Osteocyte (in vitro differentiated cells): ENCODE measurements around the gene NSMF. TPM values are rescaled to one million over a fixed set of nuclear protein-coding genes. Genes with fewer than 3 reads are reported as not detected.
"Not testable (repeated sequence)": the region's sequence is repeated elsewhere in the genome, so short reads cannot be mapped to it uniquely, and the experiment has no call there.

ENCODE experiments used
- DNase-seq: peaks from one replicate; pipeline ENCODE4 v3.0.0; 2021; ENCODE audit warnings: mixed read lengths; ENCODE audit not compliant: unreplicated experiment; ENCODE audit errors: extremely low spot score
- H3K27ac Mint-ChIP-seq: one replicate; pipeline ENCODE4 v1.8.0; 2021; ENCODE audit warnings: mild to moderate bottlenecking, mixed read lengths; ENCODE audit not compliant: unreplicated experiment
- H3K27me3 Mint-ChIP-seq: one replicate; pipeline ENCODE4 v1.8.0; 2021; ENCODE audit warnings: mixed read lengths; ENCODE audit not compliant: unreplicated experiment
- H3K36me3 Mint-ChIP-seq: one replicate; pipeline ENCODE4 v1.8.0; 2021; ENCODE audit warnings: mixed read lengths; ENCODE audit not compliant: unreplicated experiment
- H3K4me1 Mint-ChIP-seq: one replicate; pipeline ENCODE4 v1.8.0; 2021; ENCODE audit warnings: mixed read lengths; ENCODE audit not compliant: unreplicated experiment
- H3K4me3 Mint-ChIP-seq: one replicate; pipeline ENCODE4 v1.8.0; 2021; ENCODE audit warnings: mild to moderate bottlenecking, moderate library complexity, mixed read lengths; ENCODE audit not compliant: unreplicated experiment
- H3K9me3 Mint-ChIP-seq: one replicate; pipeline ENCODE4 v1.8.0; 2021; ENCODE audit warnings: mixed read lengths; ENCODE audit not compliant: unreplicated experiment
- total RNA-seq: library from RNA; stranded (reverse); gene quantifications from 2 replicates; pipeline ENCODE4 v1.2.1, GENCODE V29; 2021
- TF ChIP-seq, protein P1 (sequence below): fragments of 200-600 bp; sonication (generic); IDR thresholded peaks from 2 replicates; pipeline ENCODE4 v1.5.0; 2021; ENCODE audit warnings: antibody characterized with exemption, mild to moderate bottlenecking, moderate library complexity

The NSMF gene
- total RNA-seq, 1 donor from 2014 or later = 103 TPM

DNA sequence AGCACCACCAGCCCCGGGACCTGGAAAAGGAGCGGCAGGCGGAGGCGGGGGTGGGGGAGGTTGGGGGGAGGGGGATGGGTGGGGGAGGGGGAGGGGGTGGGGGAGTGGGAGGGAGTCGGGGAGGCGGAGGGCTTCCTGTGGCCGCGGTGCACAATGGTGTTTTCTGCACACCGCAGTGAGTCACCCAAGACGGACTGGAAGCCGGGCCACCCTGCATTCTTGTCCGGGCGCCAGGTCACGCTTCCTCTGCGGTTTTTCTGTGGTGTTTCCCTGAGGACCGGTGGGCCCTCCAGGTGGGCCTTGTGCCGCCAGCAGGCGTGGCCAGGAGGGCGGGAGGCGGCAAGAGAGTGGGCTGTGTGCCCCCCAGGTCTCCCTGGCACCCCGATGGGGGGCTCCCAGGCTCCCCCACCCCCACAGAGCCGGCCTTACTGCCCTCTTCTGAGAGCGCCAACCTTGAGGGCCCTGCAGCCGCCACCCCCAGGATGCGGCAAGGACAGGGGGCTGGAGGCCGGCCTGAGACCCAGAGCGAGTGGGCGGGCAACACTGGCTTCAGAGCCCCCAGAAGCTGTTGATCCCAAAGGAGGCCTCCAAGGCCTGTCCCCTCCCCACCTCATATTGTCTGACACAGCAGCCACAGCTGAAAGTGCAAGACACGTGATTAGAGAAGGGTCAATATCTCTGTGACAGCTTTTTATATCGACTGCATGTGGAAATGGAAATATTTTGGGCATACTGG lies 47.3 kb downstream of the NSMF start:
- Mint-ChIP-seq H3K4me3 (no peak overlapping the region), H3K27ac (peak overlapping the region; percentile 23), H3K36me3 (no peaks in the 10 kb centered on the region), H3K27me3 (no peaks in the 10 kb centered on the region), H3K9me3 (no peaks in the 10 kb centered on the region), H3K4me1 (peaks cover 31% of the 10 kb centered on the region)
- TF ChIP-seq, protein P1, sequence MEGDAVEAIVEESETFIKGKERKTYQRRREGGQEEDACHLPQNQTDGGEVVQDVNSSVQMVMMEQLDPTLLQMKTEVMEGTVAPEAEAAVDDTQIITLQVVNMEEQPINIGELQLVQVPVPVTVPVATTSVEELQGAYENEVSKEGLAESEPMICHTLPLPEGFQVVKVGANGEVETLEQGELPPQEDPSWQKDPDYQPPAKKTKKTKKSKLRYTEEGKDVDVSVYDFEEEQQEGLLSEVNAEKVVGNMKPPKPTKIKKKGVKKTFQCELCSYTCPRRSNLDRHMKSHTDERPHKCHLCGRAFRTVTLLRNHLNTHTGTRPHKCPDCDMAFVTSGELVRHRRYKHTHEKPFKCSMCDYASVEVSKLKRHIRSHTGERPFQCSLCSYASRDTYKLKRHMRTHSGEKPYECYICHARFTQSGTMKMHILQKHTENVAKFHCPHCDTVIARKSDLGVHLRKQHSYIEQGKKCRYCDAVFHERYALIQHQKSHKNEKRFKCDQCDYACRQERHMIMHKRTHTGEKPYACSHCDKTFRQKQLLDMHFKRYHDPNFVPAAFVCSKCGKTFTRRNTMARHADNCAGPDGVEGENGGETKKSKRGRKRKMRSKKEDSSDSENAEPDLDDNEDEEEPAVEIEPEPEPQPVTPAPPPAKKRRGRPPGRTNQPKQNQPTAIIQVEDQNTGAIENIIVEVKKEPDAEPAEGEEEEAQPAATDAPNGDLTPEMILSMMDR = no peak
- DNase-seq = no peak

DNA sequence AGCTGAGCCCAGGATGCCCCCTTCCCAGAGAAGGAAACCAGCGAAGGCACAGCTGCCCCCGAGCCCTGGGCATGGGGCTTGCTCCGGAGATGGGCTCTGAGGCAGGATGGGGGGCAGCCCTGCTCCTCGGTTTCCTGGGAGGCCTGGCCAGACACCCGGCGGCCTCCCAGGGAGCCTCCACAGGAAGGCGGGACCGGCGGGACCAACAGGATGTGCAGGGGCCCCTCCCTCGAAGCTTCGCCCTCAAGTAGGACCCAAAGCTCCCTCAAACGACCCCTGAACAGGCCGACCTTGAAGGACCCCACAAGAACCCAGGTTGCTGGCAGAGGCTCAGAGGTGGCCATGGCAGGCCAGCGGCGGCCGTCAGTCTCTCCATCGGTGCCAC lies 47.9 kb downstream of the NSMF start:
- no peaks in the 10 kb centered on the region for H3K36me3 Mint-ChIP-seq
- H3K9me3 Mint-ChIP-seq = no peaks in the 10 kb centered on the region
- H3K27ac Mint-ChIP-seq = no peak overlapping the region
- peaks cover 31% of the 10 kb centered on the region for H3K4me1 Mint-ChIP-seq
- DNase-seq = no peak
- H3K27me3 Mint-ChIP-seq = no peaks in the 10 kb centered on the region
- TF ChIP-seq, protein P1 = no peak
- H3K4me3 Mint-ChIP-seq = no peak overlapping the region

DNA sequence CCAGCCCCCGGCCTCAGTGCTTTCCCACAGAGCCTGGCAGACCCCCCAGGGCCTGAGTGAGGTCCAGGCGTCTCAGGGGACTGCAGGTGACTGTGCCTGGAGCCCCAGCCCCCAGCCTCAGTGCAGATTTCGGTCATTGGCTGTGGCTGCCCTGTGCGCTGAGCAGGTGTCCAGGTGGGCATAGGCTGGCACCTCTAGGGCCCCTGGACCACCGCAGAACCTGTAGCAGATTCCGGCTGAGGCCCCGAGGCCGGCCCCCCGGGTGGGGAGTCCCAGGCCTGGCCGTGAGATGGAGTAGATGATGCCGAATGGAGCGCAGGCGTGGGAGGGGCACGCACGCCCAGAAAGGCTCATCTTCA lies 48.3 kb downstream of the NSMF start:
- no peak for DNase-seq
- H3K9me3 Mint-ChIP-seq = no peaks in the 10 kb centered on the region
- H3K4me1 Mint-ChIP-seq = peaks cover 34% of the 10 kb centered on the region
- no peaks in the 10 kb centered on the region for H3K27me3 Mint-ChIP-seq
- no peak overlapping the region for H3K27ac Mint-ChIP-seq
- no peaks in the 10 kb centered on the region for H3K36me3 Mint-ChIP-seq
- no peak overlapping the region for H3K4me3 Mint-ChIP-seq
- TF ChIP-seq, protein P1 = no peak

- DNase-seq, H3K9me3 Mint-ChIP-seq, H3K27me3 Mint-ChIP-seq, H3K4me3 Mint-ChIP-seq, H3K36me3 Mint-ChIP-seq: not testable (repeated sequence)
- Mint-ChIP-seq H3K27ac (peak overlapping the region; percentile 27), H3K4me1 (peaks cover 38% of the 10 kb centered on the region)
Observed at GRCh38 chr9:137410236-137410890, 48.8 kb downstream of the NSMF start.

DNA sequence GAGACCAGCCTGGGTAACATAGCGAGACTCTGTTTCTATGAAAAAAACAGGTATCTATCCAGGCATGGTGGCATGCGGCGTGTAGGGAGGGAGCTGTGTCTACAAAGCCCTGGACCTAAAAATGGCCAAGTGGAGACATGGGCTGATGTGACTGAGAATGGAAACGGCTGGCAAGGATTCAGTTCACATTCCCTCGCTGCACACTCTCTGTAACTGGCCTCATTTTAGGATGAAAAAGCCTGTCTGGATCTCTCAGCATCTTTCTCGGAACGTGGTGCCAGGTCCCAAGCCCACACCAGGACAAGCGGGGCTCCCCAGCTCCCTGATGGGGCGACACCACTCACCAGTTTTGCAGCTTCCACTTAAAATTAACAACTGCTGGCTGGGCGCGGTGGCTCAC lies 49.6 kb downstream of the NSMF start:
- H3K36me3 Mint-ChIP-seq = no peaks in the 10 kb centered on the region
- no peak overlapping the region for H3K4me3 Mint-ChIP-seq
- H3K9me3 Mint-ChIP-seq = no peaks in the 10 kb centered on the region
- H3K4me1 Mint-ChIP-seq = peaks cover 37% of the 10 kb centered on the region
- TF ChIP-seq, protein P1 = no peak
- peak overlapping the region; percentile 34 for H3K27ac Mint-ChIP-seq
- no peak for DNase-seq
- H3K27me3 Mint-ChIP-seq = no peaks in the 10 kb centered on the region
